CD4-positive, alpha-beta T cell (primary cell): ENCODE data around the gene KICS2. TPM values are rescaled to one million over a fixed set of nuclear protein-coding genes. Genes with fewer than 3 reads are reported as not detected.

Experiments
- ATAC-seq: fragments of 200-7000 bp; cut with Tn5 transposase; one replicate; pipeline ENCODE4 v1.10.0; 2022; ENCODE audit warnings: mild to moderate bottlenecking; ENCODE audit not compliant: poor library complexity
- CTCF ChIA-PET: fragments of 350-600 bp; sonication (Branson Sonifier 250); formaldehyde crosslinking; loops from one replicate; lab custom pipeline; 2021; ENCODE audit warnings: antibody characterized with exemption, inconsistent platforms; lab: Charles Lee
- POLR2A ChIA-PET: fragments of 350-600 bp; sonication (Branson Sonifier 250); formaldehyde crosslinking; loops from one replicate; lab custom pipeline; 2021; ENCODE audit warnings: antibody characterized with exemption, inconsistent platforms; lab: Charles Lee
- DNase-seq, 14 experiments: peaks; one replicate each; pipeline ENCODE4 v3.0.0-alpha.2; 2013 to 2020; ENCODE audit warnings: mixed read lengths in 2 of 14
- H3K27ac ChIP-seq, 2 donors: one replicate each; pipeline versions ENCODE4 v1.5.1 to v1.7.0; 2013; ENCODE audit warnings: low read length in 2 of 2, low read depth in 1 of 2, mild to moderate bottlenecking in 1 of 2
- H3K27me3 ChIP-seq, 2 experiments: 1 replicate in 1 of 2; 2 replicates in 1 of 2; pipeline versions ENCODE4 v1.6.1 to v1.7.0; 2013; ENCODE audit warnings: low read length in 2 of 2, control low read depth in 1 of 2, mild to moderate bottlenecking in 1 of 2, moderate library complexity in 1 of 2; ENCODE audit not compliant: insufficient read depth in 2 of 2, control insufficient read depth in 1 of 2
- H3K36me3 ChIP-seq: one replicate; pipeline ENCODE4 v1.6.1; 2013; ENCODE audit warnings: low read length, control low read depth; ENCODE audit not compliant: insufficient read depth
- H3K4me1 ChIP-seq: one replicate; pipeline ENCODE4 v1.6.1; 2013; ENCODE audit warnings: low read length, control low read depth; ENCODE audit not compliant: insufficient read depth
- H3K4me3 ChIP-seq: one replicate; pipeline ENCODE4 v1.5.1; 2013; ENCODE audit warnings: mild to moderate bottlenecking, low read length, moderate library complexity
- H3K9me3 ChIP-seq, 2 experiments: 1 replicate in 1 of 2; 2 replicates in 1 of 2; pipeline versions ENCODE4 v1.6.1 to v1.7.0; 2013; ENCODE audit warnings: low read length in 2 of 2, mild to moderate bottlenecking in 2 of 2, control low read depth in 1 of 2, moderate library complexity in 1 of 2; ENCODE audit not compliant: control insufficient read depth in 1 of 2, insufficient read depth in 1 of 2
- H3K27ac Mint-ChIP-seq: one replicate; pipeline ENCODE4 v1.8.0; 2020; ENCODE audit warnings: mixed read lengths
- H3K27me3 Mint-ChIP-seq: one replicate; pipeline ENCODE4 v1.8.0; 2021; ENCODE audit warnings: mixed read lengths
- H3K36me3 Mint-ChIP-seq: one replicate; pipeline ENCODE4 v1.8.0; 2021; ENCODE audit warnings: low read depth, mixed read lengths
- H3K4me1 Mint-ChIP-seq: one replicate; pipeline ENCODE4 v1.8.0; 2021; ENCODE audit warnings: low read depth, mixed read lengths
- H3K4me3 Mint-ChIP-seq: one replicate; pipeline ENCODE4 v1.8.0; 2020; ENCODE audit warnings: mild to moderate bottlenecking, mixed read lengths
- H3K9me3 Mint-ChIP-seq: one replicate; pipeline ENCODE4 v1.8.0; 2020; ENCODE audit warnings: mixed read lengths
- CTCF ChIP-seq: fragments of 200-600 bp; IDR thresholded peaks from one replicate; pipeline ENCODE4 v1.8.0; 2022; ENCODE audit warnings: antibody characterized with exemption, mild to moderate bottlenecking
- intact Hi-C, 2 experiments: fragments of 100-400 bp; cut with DNase I in 1 of 2; cut with micrococcal nuclease in 1 of 2; formaldehyde crosslinking; loops; one replicate each; pipeline versions ENCODE4 v1.15.1 to v1.9.0; 2023 to 2025; cut with DNase I, micrococcal nuclease
- total RNA-seq, 174 experiments: library from RNA in 2 of 174; stranded (reverse) in 2 of 174; gene quantifications; one replicate each; pipeline ENCODE4 v1.2.3 and lab custom pipeline; 2021 to 2026

Gene KICS2
- total RNA-seq, 2 experiments from 2014 or later: 13.6 to 14.0 TPM

- H3K27me3 Mint-ChIP-seq: no peaks in the 10 kb centered on the region
- no peak for TF ChIP-seq CTCF
- CTCF ChIA-PET: no interaction called here
- H3K27me3 ChIP-seq: no peaks in the 10 kb centered on the region
- no peaks in the 10 kb centered on the region for H3K36me3 Mint-ChIP-seq
- no peak overlapping the region for H3K4me3 ChIP-seq
- no peak for DNase-seq
- ATAC-seq: no peak
- intact Hi-C loops: no loop called here
- H3K9me3 Mint-ChIP-seq: no peaks in the 10 kb centered on the region
- no peaks in the 10 kb centered on the region for H3K4me1 ChIP-seq
- H3K9me3 ChIP-seq: no peaks in the 10 kb centered on the region
- no peak overlapping the region for H3K27ac Mint-ChIP-seq
- H3K27ac ChIP-seq: no peak overlapping the region
- no peaks in the 10 kb centered on the region for H3K36me3 ChIP-seq
- POLR2A ChIA-PET: no interaction called here
- H3K4me1 Mint-ChIP-seq: no peaks in the 10 kb centered on the region
- H3K4me3 Mint-ChIP-seq: no peak overlapping the region
These were observed 45.1 kb downstream of the KICS2 start for GRCh38 chr12:64177001-64177400.

GRCh38 chr12:64175254-64175945, 46.7 kb downstream of the KICS2 start:
- Histone ChIP-seq H3K4me1 (no peaks in the 10 kb centered on the region), H3K27me3 (no peaks in the 10 kb centered on the region), H3K4me3 (no peak overlapping the region), H3K27ac (no peak overlapping the region), H3K9me3 (no peaks in the 10 kb centered on the region), H3K36me3 (no peaks in the 10 kb centered on the region)
- ChIA-PET CTCF (no interaction called here), POLR2A (no interaction called here)
- Mint-ChIP-seq H3K27me3 (no peaks in the 10 kb centered on the region), H3K27ac (no peak overlapping the region), H3K9me3 (no peaks in the 10 kb centered on the region), H3K4me3 (no peak overlapping the region), H3K36me3 (no peaks in the 10 kb centered on the region), H3K4me1 (no peaks in the 10 kb centered on the region)
- DNase-seq: no peak
- TF ChIP-seq CTCF: no peak
- ATAC-seq: no peak
- intact Hi-C loops: no loop called here

- H3K4me1 ChIP-seq: no peaks in the 10 kb centered on the region
- no peaks in the 10 kb centered on the region for H3K27me3 ChIP-seq
- H3K9me3 ChIP-seq: no peaks in the 10 kb centered on the region
- no peaks in the 10 kb centered on the region for H3K4me1 Mint-ChIP-seq
- no peaks in the 10 kb centered on the region for H3K36me3 ChIP-seq
- no peak for TF ChIP-seq CTCF
- H3K27me3 Mint-ChIP-seq: no peaks in the 10 kb centered on the region
- H3K4me3 Mint-ChIP-seq: no peak overlapping the region
- CTCF ChIA-PET: interaction anchor here (0.5 kb wide), 1 partner anchor 54 kb away, joined by 4 read pairs; no protein-coding TSS in a partner anchor
- POLR2A ChIA-PET: no interaction called here
- H3K27ac ChIP-seq: no peak overlapping the region
- no peak overlapping the region for H3K4me3 ChIP-seq
- peaks cover 3% of the 10 kb centered on the region for H3K36me3 Mint-ChIP-seq
- DNase-seq: no peak
- H3K9me3 Mint-ChIP-seq: no peaks in the 10 kb centered on the region
- intact Hi-C loops: no loop called here
- no peak for ATAC-seq
- no peak overlapping the region for H3K27ac Mint-ChIP-seq
These were observed 48.6 kb downstream of the KICS2 start for GRCh38 chr12:64173456-64173855.

Other genes with a start within 250 kb of the KICS2 start
- gene C12orf56, start 168.5 kb upstream of the KICS2 start, total RNA-seq: under 1 TPM; 0.08 to 0.17 TPM
- gene XPOT, start 182.1 kb upstream of the KICS2 start, total RNA-seq: 10 to 100 TPM; 39.6 to 40.0 TPM
- 1 to 10 TPM; 5.6 to 7.2 TPM for gene TBK1, start 229.8 kb upstream of the KICS2 start, total RNA-seq